Spleen (tissue), 7 donors: ENCODE data around the gene ETV2.

Experiments
- POLR2A ChIP-seq, 3 donors: fragments of 450-650 bp; IDR thresholded peaks; one replicate each; pipeline ENCODE4 v1.5.1; 2017; ENCODE audit warnings: antibody characterized with exemption in 3 of 3, mild to moderate bottlenecking in 1 of 3
- POLR2AphosphoS5 ChIP-seq, 3 donors: sonication (generic); formaldehyde crosslinking; IDR thresholded peaks; one replicate each; pipeline ENCODE4 v1.5.1; 2017; ENCODE audit warnings: antibody characterized with exemption in 3 of 3
- TF ChIP-seq, protein P1 (sequence below), 11 experiments: fragments of 200-600 bp in 7 of 11; fragments of 450-650 bp in 4 of 11; sonication (generic) in 4 of 11; IDR thresholded peaks in 8 of 11; conservative IDR thresholded peaks in 3 of 11; 1 replicate in 7 of 11; 2 replicates in 4 of 11; pipeline versions ENCODE4 v1.4.0 to v1.8.0; 2016 to 2021; ENCODE audit warnings: antibody characterized with exemption in 11 of 11, inconsistent platforms in 4 of 11, mild to moderate bottlenecking in 1 of 11
- donor health status: DM: no; HTN: no; CAD: no; lungs with moderate emphysema.
- donor health status: DM: no; HTN: no; CAD: no.
- donor health status: DM: no; HTN: no; CAD: no.

DNA sequence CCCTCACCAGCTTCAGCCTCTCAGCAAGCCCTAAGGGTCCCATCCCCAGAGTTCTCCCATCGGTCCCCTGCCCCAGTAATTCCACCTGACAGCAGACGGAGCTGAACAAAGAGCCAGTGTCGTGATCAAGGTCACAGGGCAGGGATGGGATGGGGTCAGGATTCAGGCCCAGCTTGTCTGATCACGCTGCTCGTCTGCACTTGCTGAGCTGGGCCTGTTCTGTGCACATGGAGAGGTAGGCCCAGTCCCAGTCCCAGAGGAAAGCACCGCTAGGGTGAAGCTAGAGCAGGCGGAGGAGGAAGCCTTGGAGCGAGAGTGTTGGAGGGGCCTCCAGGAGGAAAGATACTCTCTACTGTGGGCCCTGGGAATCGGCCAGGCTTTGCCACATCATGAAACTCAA lies 19.8 kb upstream of the ETV2 start:
- TF ChIP-seq, protein P1, sequence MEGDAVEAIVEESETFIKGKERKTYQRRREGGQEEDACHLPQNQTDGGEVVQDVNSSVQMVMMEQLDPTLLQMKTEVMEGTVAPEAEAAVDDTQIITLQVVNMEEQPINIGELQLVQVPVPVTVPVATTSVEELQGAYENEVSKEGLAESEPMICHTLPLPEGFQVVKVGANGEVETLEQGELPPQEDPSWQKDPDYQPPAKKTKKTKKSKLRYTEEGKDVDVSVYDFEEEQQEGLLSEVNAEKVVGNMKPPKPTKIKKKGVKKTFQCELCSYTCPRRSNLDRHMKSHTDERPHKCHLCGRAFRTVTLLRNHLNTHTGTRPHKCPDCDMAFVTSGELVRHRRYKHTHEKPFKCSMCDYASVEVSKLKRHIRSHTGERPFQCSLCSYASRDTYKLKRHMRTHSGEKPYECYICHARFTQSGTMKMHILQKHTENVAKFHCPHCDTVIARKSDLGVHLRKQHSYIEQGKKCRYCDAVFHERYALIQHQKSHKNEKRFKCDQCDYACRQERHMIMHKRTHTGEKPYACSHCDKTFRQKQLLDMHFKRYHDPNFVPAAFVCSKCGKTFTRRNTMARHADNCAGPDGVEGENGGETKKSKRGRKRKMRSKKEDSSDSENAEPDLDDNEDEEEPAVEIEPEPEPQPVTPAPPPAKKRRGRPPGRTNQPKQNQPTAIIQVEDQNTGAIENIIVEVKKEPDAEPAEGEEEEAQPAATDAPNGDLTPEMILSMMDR (IDR thresholded peaks at IDR 0.05 in 8 of 11, conservative IDR thresholded peaks at IDR 0.05 in 3 of 11), result no peak
- TF ChIP-seq POLR2AphosphoS5 (IDR thresholded peaks at IDR 0.05) (no peak), POLR2A (IDR thresholded peaks at IDR 0.05) (no peak)
